Astrocyte of the spinal cord (primary cell): ENCODE results near the gene KCNG2.

Experiments
- DNase-seq: peaks from one replicate; pipeline ENCODE4 v3.0.0; 2011; ENCODE audit warnings: low read depth, low spot score
- H3K4me3 ChIP-seq: 2 replicates; pipeline ENCODE4 v1.5.1; 2011; ENCODE audit warnings: low read depth, mild to moderate bottlenecking, low read length, moderate library complexity
- CTCF ChIP-seq: IDR thresholded peaks from 2 replicates; pipeline ENCODE4 v1.5.1; 2012; ENCODE audit warnings: low read depth, mild to moderate bottlenecking, low read length, inconsistent platforms
- in situ Hi-C: cut with HindIII; loops from 2 replicates; pipeline ENCODE4 v1.10.0; 2017; ENCODE audit warnings: low sequenced_read_pairs

The KCNG2 gene

GRCh38 chr18:79851489-79851888 lies 53.8 kb downstream of the KCNG2 start:
- H3K4me3 ChIP-seq: no peak overlapping the region
- in situ Hi-C loops: no loop called here
- no peak for DNase-seq
- no peak for TF ChIP-seq CTCF

DNA sequence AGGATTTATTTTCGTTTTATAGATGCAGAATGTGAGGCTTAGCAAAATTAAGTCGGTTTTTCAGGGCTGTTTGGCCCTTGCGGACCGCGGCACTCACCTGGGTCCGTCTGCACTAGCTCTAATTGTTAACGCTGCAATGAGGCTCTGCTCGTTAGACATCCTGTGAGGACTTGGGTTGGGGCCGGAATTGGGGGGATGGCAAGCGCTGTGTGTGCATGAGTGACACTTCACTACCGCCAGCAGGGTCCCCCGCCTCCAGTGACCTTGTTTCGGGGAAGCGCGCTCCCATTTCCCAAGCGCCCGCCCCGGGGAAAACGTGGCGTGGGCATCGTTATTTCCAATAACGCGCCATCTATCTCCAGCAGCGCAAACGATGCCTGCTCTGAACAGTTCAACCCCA lies 54.2 kb downstream of the KCNG2 start:
- DNase-seq: no peak
- H3K4me3 ChIP-seq: no peak overlapping the region
- no peak for TF ChIP-seq CTCF
- in situ Hi-C loops: no loop called here

DNA sequence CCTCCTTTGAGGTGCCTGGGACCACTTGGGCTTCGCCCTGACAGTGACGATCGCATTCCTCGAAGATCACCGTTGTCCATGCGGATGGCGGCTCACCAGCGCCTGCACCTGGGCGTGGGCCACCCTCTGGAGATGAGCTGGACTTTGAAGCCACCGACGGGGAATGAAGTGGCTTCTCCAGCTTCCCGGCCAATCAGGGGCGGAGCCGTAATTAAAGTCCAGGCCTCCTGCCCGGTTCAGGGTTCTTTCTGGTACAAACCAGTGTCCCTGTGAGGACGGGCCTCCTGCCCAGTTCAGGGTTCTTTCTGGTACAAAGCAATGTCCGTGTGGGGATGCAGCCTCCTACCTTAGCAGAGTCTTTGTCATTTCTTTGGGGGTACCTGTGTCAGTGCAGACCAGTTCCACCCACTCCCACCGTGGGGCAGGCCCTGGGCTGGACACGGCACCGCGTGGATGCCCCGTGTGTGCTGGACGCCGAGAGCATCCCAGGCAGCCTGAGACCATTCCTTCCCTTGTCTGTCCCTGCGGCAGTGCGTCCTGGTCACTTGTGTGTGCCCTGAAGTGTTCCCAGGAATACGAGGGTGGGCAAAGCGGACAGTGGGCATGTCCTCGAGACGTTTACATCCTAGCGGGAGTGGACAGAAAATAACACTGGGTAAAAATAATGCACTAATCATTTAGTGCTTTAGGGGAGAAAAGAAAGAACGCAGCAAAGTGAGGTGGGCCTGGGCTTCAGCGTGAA lies 55.0 kb downstream of the KCNG2 start:
- TF ChIP-seq CTCF: no peak
- H3K4me3 ChIP-seq: no peak overlapping the region
- in situ Hi-C loops: no loop called here
- DNase-seq: no peak

- in situ Hi-C loops: no loop called here
- no peak for TF ChIP-seq CTCF
- H3K4me3 ChIP-seq: no peak overlapping the region
- no peak for DNase-seq
Observed at GRCh38 chr18:79853303-79853992, 55.7 kb downstream of the KCNG2 start.

- no peak for DNase-seq
- in situ Hi-C loops: no loop called here
- TF ChIP-seq CTCF: no peak
- H3K4me3 ChIP-seq: no peak overlapping the region
Observed at GRCh38 chr18:79853993-79854364, 56.2 kb downstream of the KCNG2 start.

DNA sequence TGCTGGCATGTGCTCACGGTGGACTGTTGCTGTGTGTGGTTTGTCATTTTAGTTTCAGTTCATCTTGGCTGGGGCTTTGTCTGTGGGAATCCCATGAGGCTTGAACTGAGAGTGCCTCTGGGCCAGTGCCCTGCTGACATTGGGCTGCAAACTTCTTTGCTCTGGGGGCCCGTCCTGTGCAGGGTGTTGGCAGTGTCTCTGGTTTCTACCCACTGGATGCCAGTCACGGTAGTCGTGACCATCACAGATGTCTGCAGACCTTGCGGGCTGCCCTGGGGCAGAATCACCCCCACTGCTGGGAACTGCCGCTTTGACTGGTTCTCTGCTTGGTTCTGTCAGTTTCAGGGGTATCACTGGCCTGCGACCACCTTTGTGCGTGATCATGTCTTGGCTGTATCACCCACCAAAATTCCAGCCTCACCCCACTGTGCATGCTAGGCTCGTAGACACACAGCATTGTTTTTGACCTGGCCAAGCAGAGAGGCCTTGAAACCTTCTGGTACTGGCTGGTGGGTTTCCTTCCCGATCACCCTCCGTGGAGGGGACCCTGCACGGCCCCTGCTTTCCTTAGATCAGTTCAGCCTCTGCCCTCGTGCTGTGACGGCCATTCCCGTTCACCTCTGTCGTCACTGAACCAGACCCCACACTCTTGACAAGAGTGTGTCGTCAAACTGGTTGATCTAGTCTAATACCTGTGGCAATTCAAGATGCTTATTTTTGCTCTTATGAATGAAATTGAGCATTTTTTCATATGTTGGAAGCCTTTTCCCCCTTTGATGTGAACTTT lies 57.6 kb downstream of the KCNG2 start:
- H3K4me3 ChIP-seq: no peak overlapping the region
- DNase-seq: no peak
- TF ChIP-seq CTCF: no peak
- in situ Hi-C loops: no loop called here
